Neutrophil (primary cell): Measurements from ENCODE around the gene RCL1.

Experiments
- H3K27ac ChIP-seq: fragments of 200-600 bp; sonication (generic); 2 replicates; pipeline ENCODE4 v1.5.1; 2016; ENCODE audit warnings: mild to moderate bottlenecking, moderate library complexity
- H3K27me3 ChIP-seq: fragments of 200-600 bp; sonication (generic); 2 replicates; pipeline ENCODE4 v1.6.0; 2016; ENCODE audit warnings: mild to moderate bottlenecking
- H3K36me3 ChIP-seq: fragments of 200-600 bp; sonication (generic); 2 replicates; pipeline ENCODE4 v1.5.1; 2017
- H3K4me1 ChIP-seq, 2 experiments: fragments of 200-600 bp in 1 of 2; sonication (generic) in 1 of 2; 1 replicate in 1 of 2; 2 replicates in 1 of 2; pipeline versions ENCODE4 v1.5.1 to v1.6.1; 2013 to 2016; ENCODE audit warnings: low read depth in 1 of 2, low read length in 1 of 2, mild to moderate bottlenecking in 1 of 2, moderate library complexity in 1 of 2; ENCODE audit not compliant: control insufficient read depth in 1 of 2, insufficient read depth in 1 of 2
- H3K4me3 ChIP-seq, 2 experiments: fragments of 200-600 bp in 1 of 2; sonication (generic) in 1 of 2; 1 replicate in 1 of 2; 2 replicates in 1 of 2; pipeline ENCODE4 v1.5.1; 2013 to 2016; ENCODE audit warnings: low read depth in 1 of 2, low read length in 1 of 2, mild to moderate bottlenecking in 1 of 2, moderate library complexity in 1 of 2
- H3K9me3 ChIP-seq: fragments of 200-600 bp; sonication (generic); 2 replicates; pipeline ENCODE4 v1.5.1; 2016
- TF ChIP-seq, protein P1 (sequence below): fragments of 200-600 bp; sonication (generic); IDR thresholded peaks from 2 replicates; pipeline ENCODE4 v1.5.1; 2016; ENCODE audit warnings: antibody characterized with exemption

The RCL1 gene

DNA sequence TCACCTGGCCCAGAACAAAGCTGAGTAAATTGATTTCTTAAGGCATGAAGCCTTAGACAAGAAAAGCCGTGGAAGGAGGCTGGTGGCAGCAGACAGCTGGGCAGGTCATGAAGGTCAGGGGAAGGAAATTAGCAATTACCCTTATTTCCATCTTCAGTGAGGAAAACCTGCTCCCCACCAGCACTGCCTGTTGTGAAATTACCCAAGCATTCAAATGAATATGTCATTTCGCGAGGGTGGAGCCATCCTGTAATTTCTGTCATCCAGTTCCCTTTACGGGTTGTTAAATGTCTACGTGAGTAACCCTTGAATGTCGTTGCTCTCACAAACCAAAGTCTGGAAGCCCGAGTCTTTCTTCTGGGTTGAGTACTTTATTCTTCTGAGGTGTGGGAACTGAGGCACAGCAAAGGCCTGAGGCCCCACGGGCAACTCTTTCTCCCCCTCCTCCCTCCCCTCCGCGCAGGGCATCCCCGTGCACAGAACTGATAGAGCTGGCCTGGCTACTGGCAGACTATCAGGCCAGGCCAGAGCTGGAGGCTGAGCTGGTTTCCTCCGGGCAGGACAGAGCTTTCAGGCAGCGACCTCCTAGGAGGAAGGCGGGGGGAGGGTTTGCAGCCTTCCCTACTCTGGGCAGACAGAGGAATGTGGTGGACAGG lies 29.7 kb upstream of the RCL1 start:
- Histone ChIP-seq H3K9me3 (no peaks in the 10 kb centered on the region), H3K27me3 (no peaks in the 10 kb centered on the region), H3K4me1 (peaks cover 54 to 55% of the 10 kb centered on the region in 2 experiments), H3K36me3 (no peaks in the 10 kb centered on the region), H3K27ac (peak overlapping the region; percentile 91), H3K4me3 (peak overlapping the region; percentile 60 to 61)
- TF ChIP-seq, protein P1, sequence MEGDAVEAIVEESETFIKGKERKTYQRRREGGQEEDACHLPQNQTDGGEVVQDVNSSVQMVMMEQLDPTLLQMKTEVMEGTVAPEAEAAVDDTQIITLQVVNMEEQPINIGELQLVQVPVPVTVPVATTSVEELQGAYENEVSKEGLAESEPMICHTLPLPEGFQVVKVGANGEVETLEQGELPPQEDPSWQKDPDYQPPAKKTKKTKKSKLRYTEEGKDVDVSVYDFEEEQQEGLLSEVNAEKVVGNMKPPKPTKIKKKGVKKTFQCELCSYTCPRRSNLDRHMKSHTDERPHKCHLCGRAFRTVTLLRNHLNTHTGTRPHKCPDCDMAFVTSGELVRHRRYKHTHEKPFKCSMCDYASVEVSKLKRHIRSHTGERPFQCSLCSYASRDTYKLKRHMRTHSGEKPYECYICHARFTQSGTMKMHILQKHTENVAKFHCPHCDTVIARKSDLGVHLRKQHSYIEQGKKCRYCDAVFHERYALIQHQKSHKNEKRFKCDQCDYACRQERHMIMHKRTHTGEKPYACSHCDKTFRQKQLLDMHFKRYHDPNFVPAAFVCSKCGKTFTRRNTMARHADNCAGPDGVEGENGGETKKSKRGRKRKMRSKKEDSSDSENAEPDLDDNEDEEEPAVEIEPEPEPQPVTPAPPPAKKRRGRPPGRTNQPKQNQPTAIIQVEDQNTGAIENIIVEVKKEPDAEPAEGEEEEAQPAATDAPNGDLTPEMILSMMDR: peak; percentile 37

DNA sequence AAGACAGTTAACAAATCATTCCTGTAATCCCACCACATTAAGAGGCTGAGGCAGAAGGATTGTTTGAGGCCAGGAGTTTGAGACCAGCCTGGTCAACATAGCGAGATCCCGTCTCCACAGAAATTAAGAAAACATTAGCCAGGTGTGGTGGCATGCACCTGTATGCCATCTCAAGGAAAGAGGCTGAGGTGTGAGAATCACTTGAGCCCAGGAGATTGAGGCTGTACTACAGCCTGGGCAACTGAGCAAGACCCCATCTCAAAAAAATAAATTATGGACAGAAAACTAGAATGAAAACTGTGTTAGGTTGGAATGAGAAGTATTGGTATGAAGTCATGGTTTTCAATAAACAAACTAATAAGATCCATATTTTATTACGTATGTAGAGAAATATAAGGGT lies 28.7 kb upstream of the RCL1 start:
- no peaks in the 10 kb centered on the region for H3K36me3 ChIP-seq
- peak overlapping the region; percentile 91 for H3K27ac ChIP-seq
- peak overlapping the region in 1 of 2 experiments; percentile 61 for H3K4me3 ChIP-seq
- peaks cover 53 to 54% of the 10 kb centered on the region in 2 experiments for H3K4me1 ChIP-seq
- no peaks in the 10 kb centered on the region for H3K27me3 ChIP-seq
- TF ChIP-seq, protein P1: no peak
- H3K9me3 ChIP-seq: no peaks in the 10 kb centered on the region

DNA sequence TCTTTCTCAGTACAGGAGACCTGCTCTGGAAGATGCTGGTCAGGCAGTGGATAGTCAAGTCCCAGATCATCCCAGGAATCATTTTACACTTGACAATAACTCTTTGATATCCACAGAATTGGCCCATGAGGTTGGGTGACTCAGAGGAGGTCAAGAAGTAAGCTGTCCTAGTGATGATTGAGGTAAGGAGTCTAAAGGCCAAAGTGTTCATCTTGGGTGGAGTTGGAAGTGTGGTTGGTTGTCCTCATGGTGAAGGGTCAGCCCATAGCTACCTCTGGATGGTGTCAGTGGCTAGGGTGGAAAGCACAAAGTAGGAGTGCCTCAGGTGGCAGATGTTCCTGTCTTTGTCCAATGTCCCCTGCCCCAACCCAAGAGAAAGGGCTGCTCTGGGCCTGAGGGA lies 24.1 kb upstream of the RCL1 start:
- Histone ChIP-seq H3K27me3 (no peaks in the 10 kb centered on the region), H3K27ac (no peak overlapping the region), H3K4me1 (peaks cover 7% of the 10 kb centered on the region in 2 experiments), H3K9me3 (no peaks in the 10 kb centered on the region), H3K4me3 (no peak overlapping the region), H3K36me3 (no peaks in the 10 kb centered on the region)
- TF ChIP-seq, protein P1: no peak

DNA sequence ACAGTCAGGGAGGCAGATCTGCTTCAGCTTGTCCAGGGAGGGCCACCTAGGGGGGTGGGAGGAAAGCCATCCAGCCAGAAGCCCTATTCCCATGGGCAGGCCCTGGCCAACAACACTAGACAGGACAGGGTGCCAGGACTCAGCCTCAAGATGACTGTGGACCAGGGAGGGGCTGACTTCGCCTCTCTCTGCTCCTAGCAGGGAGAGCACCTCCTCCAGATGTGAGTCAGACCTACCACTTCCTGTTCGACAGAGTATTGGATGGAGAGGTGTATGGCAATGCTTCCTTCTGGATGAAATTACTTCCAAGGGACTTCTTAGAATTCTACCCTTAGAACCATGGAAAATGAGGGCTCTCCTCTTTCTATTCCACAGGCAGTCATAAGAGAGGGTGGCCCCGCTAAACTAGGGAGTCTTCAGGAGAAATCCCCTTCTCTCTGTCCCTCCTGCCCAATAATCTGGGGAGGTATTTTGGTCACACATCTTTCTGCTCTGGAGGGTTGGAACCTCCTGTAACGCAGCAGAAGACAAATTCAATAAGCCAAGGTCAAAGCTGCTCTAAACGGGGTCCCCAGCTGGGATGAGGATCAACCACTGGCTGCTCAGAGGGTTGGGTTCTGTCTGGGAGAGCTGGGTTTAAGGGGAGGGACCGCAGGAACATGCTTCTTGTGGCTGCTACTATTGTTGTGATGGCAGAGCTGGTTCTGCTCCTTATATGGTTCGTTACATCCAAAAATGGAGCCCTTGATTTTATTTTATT lies 23.2 kb upstream of the RCL1 start:
- Histone ChIP-seq H3K4me1 (no peaks in the 10 kb centered on the region), H3K27me3 (no peaks in the 10 kb centered on the region), H3K27ac (no peak overlapping the region), H3K9me3 (no peaks in the 10 kb centered on the region), H3K4me3 (no peak overlapping the region), H3K36me3 (no peaks in the 10 kb centered on the region)
- TF ChIP-seq, protein P1: no peak

DNA sequence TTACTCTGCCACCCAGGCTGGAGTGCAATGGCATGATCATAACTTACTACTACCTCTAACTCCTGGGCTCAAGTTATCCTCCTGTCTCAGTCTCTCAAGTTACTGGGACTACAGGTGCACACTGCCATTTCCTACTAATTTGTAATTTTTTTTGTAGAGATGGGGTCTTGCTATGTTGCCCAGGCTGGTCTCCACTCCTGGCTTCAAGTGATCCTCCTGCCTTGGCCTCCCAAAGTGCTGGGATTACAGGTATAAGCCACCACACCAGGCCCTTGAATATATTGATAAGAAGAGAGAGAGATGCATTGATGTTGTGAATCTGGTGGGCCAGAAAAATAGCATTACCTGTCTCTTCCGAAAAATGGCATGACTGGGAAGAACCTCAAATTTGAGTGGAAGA lies 21.0 kb upstream of the RCL1 start:
- Histone ChIP-seq H3K27ac (no peak overlapping the region), H3K4me1 (no peaks in the 10 kb centered on the region), H3K36me3 (no peaks in the 10 kb centered on the region), H3K4me3 (no peak overlapping the region), H3K9me3 (no peaks in the 10 kb centered on the region), H3K27me3 (no peaks in the 10 kb centered on the region)
- TF ChIP-seq, protein P1: no peak
